Putamen (tissue), 1 donor: ENCODE results near the gene KCNJ5.

Experiments used
- DNase-seq: peaks from one replicate; pipeline ENCODE4 v3.0.0-alpha.2; 2016; ENCODE audit warnings: low spot score

Gene KCNJ5

GRCh38 chr11:128871168-128871610 is 20.0 kb upstream of the KCNJ5 start:
- no peak for DNase-seq

GRCh38 chr11:128872094-128872493 is 19.1 kb upstream of the KCNJ5 start:
- no peak for DNase-seq

GRCh38 chr11:128872594-128872993 is 18.6 kb upstream of the KCNJ5 start:
- DNase-seq = no peak

- no peak for DNase-seq
Observed at GRCh38 chr11:128874427-128874826, 16.7 kb upstream of the KCNJ5 start.

GRCh38 chr11:128876133-128876650 is 15.0 kb upstream of the KCNJ5 start:
- DNase-seq = no peak

- DNase-seq = no peak
Observed at GRCh38 chr11:128877726-128878125, 13.4 kb upstream of the KCNJ5 start.

- no peak for DNase-seq
Observed at GRCh38 chr11:128878455-128878854, 12.7 kb upstream of the KCNJ5 start.

- no peak for DNase-seq
Observed at GRCh38 chr11:128879817-128880216, 11.3 kb upstream of the KCNJ5 start.

- DNase-seq = no peak
Observed at GRCh38 chr11:128881221-128881620, 9.9 kb upstream of the KCNJ5 start.

- no peak for DNase-seq
Observed at GRCh38 chr11:128882451-128882850, 8.7 kb upstream of the KCNJ5 start.

GRCh38 chr11:128884054-128884453 is 7.1 kb upstream of the KCNJ5 start:
- DNase-seq = no peak

GRCh38 chr11:128884703-128885338 is 6.3 kb upstream of the KCNJ5 start:
- no peak for DNase-seq

GRCh38 chr11:128886406-128887124 is 4.6 kb upstream of the KCNJ5 start:
- DNase-seq = no peak

- DNase-seq = no peak
Observed at GRCh38 chr11:128888034-128888985, 2.8 kb upstream of the KCNJ5 start.

GRCh38 chr11:128889657-128890213 is 1.4 kb upstream of the KCNJ5 start:
- DNase-seq = no peak

- no peak for DNase-seq
Observed at GRCh38 chr11:128890216-128890542, 977 bp upstream of the KCNJ5 start.

GRCh38 chr11:128891913-128892398 is 800 bp downstream of the KCNJ5 start:
- DNase-seq = no peak

GRCh38 chr11:128892866-128893565 is 1.9 kb downstream of the KCNJ5 start:
- no peak for DNase-seq

GRCh38 chr11:128893578-128894285 is 2.6 kb downstream of the KCNJ5 start:
- DNase-seq = no peak

GRCh38 chr11:128894286-128894681 is 3.1 kb downstream of the KCNJ5 start:
- DNase-seq = no peak

GRCh38 chr11:128894685-128895084 is 3.5 kb downstream of the KCNJ5 start:
- no peak for DNase-seq
